Umbilical cord (tissue), 2 donors: Measurements from ENCODE around the gene MAK. TPM values are rescaled to one million over a fixed set of nuclear protein-coding genes. Genes with fewer than 3 reads are reported as not detected.
A peak's percentile ranks its signal among the peaks of the same experiment; 100 is the strongest.
"Not testable (repeated sequence)": the region's sequence is repeated elsewhere in the genome, so short reads cannot be mapped to it uniquely, and the experiment has no call there.

ENCODE experiments used
- DNase-seq: peaks from one replicate; pipeline ENCODE4 v3.0.0-alpha.2; 2015; ENCODE audit warnings: low spot score
- total RNA-seq: library from RNA; depleted of rRNA; stranded (reverse); fragments of >200 nt; gene quantifications from one replicate; pipeline ENCODE4 v1.2.3, GENCODE V29; 2014; ENCODE audit warnings: low replicate concordance; ENCODE audit not compliant: insufficient read depth

Gene MAK
- total RNA-seq, 1 donor from 2014 or later: 2.2 TPM

DNA sequence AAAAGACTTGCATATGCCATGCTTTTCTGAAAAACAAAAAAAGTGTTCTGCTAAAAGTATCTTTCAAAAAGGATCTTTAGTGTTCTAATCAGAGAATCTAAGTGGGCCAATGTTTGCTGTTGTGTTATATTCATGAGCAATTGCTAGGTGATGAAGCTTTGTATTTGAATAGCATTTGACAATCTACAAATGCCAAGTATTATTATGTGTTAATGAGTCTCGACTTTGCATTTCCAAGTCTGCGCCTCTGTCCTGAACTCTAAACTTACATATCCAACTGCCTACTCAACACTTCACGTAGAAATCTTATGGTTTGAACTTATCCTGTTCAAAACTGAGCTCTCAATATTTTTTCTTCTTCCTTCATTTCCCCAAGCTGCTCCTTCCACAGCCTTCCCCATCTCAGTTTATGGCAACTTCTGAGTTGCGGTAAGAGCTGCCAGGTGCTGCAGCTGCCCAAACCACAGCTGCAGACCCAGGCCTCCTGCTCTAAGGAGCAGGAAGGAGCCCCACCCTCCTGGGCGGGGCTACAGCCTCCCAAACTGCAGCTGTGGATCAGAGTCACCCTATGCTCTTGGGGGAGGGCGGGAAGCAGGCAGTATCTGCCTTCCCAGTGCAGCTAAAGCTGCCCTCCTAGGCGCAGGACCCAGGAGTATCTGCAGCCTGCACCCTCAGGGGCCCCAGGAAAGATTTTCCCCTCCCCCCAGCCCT, 16.7 kb upstream of the MAK start:
- no peak for DNase-seq

DNA sequence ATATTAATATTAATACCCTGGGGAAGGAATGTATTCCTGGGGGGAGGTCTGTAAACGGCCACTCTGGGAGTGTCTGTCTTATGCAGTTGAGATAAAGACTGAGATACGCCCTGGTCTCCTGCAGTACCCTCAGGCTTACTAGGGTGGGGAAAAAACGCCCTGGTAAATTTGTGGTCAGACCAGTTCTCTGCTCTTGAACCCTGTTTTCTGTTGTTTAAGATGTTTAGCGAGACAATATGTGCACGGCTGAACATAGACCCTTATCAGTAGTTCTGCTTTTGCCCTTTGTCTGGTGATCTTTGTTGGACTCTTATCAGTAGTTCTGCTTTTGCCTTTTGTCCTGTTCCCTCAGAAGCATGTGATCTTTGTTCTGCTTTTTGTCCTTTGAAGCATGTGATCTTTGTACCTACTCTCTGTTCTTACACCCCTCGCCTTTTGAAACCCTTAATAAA, 15.5 kb upstream of the MAK start:
- DNase-seq: not testable (repeated sequence)

- no peak for DNase-seq
Measured at GRCh38 chr6:10852361-10852960, 14.1 kb upstream of the MAK start.

DNA sequence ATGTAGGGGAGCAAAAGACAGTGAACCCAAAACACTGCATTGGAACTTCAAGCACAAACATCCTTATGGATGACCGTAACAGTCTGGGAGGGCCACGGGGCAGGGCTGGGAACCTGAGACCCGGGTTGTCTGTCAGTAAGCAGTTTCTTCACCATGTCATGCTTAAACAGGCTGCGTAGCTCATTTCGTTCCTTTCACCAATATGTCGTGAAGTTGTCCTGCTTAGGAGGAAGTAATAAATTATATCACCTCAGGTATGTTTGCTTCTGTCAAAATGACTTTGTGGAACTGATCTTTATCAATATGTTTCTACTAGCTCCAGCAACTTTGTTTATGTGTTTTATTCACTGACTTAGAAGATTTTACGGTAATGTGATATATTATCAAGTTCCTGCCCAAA, 12.4 kb upstream of the MAK start:
- no peak for DNase-seq

DNA sequence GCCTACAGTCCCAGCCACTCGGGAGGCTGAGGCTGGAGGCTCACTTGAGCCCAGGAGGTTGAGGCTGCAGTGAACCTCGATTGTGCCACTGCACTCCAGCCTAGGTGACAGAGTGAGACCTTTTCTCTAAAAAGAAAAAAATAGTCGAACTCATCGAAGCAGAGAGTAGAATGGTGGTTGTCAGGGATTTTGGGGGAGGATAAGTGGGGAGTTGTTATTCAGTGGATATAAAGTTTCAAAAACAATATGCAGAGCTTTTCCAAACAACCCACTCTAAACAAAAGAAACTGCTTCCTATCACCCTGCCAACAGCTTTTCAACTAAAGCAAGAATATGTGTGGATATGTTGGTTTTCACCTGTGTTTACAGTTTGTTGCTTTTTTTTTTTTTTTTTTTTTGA, 11.6 kb upstream of the MAK start:
- no peak for DNase-seq

DNA sequence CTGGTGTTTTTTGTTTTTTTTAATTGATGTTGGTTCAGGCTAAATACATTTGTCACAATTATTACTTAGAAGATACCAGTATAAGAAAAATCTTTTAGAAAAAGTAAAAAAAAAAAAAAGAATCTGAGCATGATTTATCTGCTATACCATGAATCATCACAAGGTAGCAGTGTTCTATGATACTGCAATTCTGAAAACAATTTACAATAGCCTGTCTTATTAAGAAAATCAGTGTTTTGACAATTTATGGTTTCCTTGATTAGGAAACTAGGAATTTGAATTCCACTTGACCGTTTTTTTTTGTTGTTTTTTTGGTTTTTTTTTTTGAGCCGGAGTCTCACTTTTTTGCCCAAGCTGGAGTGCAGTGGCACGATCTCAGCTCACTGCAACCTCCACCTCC, 9.3 kb upstream of the MAK start:
- no peak for DNase-seq

DNA sequence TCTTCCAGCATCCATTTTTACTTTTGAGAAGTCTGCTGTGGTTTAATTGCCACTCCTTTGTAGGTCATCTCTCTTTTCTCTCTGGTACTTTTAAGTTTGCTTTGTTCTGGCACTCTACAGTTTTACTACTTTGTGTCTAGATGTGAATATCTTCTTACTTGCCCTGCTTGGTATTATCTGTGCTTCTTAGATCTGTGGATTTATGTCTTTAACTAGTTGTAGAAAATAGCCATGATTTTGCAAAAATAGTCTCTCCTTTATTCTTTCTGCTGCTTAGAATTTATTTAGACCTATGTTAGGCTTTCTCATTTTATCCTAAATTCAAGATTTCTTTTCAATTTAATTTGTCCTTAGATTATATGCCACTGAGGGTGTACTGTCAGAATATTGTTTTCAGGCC, 5.2 kb upstream of the MAK start:
- no peak for DNase-seq

GRCh38 chr6:10838794-10839333, 525 bp upstream of the MAK start:
- no peak for DNase-seq

- DNase-seq: peak; percentile 28
Measured at GRCh38 chr6:10837622-10837994, 731 bp downstream of the MAK start.

GRCh38 chr6:10837009-10837621, 1.2 kb downstream of the MAK start:
- peak; percentile 22 for DNase-seq

- DNase-seq: no peak
Measured at GRCh38 chr6:10834823-10835222, 3.5 kb downstream of the MAK start.

GRCh38 chr6:10831609-10832008, 6.7 kb downstream of the MAK start:
- no peak for DNase-seq

DNA sequence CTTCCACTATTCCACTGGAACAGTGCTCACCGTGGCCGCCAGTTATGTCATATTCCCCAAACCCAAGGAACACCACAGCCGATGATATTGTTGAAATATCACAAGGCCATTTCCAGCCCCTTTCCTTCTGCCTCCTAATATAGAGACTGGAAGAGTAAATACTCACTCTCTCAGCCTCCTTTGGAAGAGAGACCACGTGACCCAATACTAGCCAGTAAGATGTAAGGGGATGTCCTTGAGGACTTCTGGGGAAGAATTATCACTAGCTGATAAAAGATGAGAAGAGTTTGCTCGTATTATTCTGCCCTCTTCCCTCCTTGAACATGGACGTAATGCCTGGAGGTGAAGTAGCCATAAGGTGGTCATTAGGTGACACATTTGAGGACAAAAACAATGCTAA, 13.5 kb downstream of the MAK start:
- DNase-seq: no peak

DNA sequence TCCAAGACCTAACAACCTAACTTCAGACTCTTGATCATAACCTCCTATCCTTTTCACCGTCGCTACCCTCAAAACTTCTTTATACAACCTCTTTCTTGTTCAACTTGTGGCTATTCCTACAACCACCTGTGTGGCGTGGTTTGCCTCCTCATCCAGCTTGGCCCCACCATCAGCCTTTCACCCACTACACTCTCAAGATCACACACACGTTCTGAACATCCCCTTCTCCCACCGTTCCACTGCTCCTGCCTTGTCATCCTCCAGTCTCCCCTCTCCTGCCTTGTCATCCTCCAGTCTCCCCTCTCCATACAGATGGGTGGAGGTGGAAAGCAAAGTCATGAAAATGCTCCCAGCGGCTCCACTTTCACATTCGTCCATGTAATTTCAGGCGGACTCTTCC, 14.0 kb downstream of the MAK start:
- no peak for DNase-seq

- not testable (repeated sequence) for DNase-seq
Measured at GRCh38 chr6:10814176-10814575, 24.2 kb downstream of the MAK start.

DNA sequence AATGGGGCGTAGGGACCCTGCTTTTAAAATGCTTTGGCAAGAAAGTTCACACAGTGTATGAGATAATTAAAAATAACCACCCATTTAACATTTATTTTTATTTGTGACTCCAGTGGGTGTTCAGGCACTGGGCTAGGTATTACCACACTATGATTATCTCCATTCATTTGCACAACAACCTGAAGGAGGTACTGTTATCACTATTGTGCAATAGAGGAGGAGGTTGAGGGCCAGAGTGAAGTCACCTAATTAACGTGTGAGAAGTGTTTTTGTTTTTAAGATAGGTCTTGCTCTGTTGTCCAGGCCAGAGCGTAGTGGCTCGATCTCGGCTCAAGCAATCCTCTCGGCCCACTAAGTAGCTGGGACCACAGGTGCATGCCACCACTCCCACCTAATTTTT, 29.2 kb downstream of the MAK start:
- DNase-seq: no peak

DNA sequence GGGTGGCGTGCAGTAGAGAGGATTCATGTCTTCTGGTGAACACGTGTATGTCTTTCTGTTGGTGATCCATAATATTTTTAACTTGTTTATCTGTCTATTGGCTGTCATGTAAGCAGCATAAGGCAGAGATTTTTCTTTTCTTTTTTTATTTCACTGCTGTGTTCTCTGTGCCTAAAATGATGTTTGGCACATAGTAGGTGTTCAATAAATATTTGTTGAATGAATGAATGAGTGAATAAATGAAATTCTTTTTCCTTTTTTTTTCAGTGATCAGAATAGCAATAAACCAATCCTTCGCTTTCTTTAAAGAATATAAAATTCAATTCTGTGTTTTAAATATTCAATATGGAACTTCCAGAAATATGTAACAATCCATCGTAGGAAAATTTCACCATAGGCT, 30.0 kb downstream of the MAK start:
- no peak for DNase-seq

- peak; percentile 45 for DNase-seq
Measured at GRCh38 chr6:10801224-10801848, 37.0 kb downstream of the MAK start.

GRCh38 chr6:10800810-10801209, 37.5 kb downstream of the MAK start:
- no peak for DNase-seq

- no peak for DNase-seq
Measured at GRCh38 chr6:10794239-10794638, 44.1 kb downstream of the MAK start.

- no peak for DNase-seq
Measured at GRCh38 chr6:10793695-10794094, 44.6 kb downstream of the MAK start.

- DNase-seq: no peak
Measured at GRCh38 chr6:10793035-10793434, 45.3 kb downstream of the MAK start.
